Activated CD4-positive, CD25-positive, alpha-beta regulatory T cell treated with anti-CD3 and anti-CD28 coated beads, Interleukin-2, amount 50 U/mL, for 72 hours (primary cell): ENCODE data around the gene TFCP2L1.

Experiments used
- DNase-seq: peaks from one replicate; pipeline ENCODE4 v3.0.0; 2021

Gene TFCP2L1

DNA sequence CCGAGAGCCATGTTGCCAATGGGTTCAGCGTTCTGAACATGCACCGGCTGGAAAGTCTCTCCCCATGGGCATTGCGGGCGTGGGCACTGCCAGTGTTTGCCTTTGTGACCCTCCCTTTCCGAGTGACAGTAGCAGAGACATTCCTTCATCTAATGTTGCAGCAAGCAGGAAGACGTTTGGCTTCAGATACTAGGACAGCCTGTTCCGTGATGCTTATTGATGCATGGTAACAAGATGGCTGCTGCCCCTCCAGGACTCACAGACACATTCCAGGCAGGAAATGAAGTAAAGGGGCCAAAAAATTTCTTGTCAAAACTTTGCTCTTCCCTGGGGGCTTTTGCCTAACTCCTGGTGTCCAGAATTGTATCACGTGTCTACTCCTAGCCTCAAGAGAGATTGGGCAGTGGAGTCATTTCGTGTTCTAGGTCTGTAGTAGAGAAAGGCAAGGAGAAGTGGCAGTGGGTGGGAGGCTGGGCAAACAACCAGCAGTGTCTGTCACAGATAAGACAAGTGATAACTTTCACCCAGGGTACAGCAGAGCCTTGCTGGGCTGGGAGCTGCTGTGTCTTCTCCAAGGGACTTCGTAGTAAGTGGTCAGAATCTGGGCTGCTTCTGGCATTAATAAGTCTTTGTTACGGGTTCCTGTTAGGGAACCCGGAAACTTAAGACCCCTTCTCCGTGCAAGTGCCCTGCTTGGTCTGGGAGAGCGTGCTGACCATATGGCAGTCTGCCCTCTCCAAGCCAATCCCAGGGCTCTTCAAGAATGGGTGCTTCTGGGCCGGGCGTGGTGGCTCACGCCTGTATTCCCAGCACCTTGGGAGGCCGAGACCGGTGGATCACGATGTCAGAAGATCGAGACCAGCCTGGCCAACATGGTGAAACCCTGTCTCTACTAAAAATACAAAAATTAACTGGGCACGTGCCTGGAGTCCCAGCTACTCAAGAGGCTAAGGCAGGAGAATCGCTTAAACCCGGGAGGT is 93.5 kb downstream of the TFCP2L1 start:
- no peak for DNase-seq

DNA sequence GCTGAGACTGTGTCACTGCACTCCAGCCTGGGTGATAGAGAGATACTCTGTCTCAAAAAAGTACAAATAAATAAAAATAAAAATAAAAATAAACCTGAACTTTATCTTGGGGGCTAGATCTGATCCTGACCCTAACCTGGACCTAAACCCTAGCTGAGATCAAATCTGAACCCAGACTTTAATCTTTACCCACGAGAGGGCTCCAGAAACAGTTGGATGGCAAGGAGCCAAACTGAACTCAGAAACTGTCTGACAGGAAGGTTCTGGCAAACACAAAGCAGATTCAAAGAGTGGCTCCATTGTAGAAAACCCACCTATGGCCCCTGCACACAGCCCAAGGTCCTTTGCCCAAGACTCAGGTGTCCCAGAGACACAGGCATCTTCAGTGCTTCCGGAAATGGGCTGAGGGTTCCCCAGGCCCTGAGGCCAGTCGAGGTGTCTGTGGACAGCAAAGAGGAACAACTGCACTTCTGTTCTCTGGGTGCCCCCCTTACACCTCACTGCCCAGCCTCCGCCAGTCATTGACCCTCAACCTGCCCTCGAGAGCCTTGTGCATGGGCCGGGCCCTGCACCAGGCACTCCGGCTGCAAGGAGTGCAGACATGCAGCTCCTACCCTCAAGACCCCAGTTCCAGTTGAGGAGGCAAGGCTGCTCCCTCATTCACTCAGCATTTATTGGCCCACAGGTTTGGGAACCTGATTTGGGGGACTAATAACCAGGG is 95.2 kb downstream of the TFCP2L1 start:
- DNase-seq = no peak

DNA sequence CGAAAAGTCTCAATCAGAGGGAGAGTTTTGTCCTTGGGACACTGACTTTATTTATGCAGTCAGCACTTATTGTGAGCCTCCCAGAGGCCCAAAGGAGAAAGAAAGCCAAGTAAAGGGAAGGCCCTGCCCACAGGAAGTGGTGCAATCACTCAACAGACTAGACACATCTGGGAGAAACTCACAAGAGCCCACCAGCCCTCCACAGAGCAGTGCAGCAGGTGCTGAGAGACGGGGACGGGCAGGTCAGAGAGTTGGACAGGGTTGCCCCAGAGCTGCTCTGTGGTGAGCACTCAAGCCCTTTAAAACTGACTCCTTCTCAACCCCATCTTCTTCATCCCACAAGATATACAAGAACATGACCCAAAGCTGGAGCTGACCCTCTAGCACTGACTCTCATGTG is 96.0 kb downstream of the TFCP2L1 start:
- no peak for DNase-seq

GRCh38 chr2:121187982-121188411 is 97.0 kb downstream of the TFCP2L1 start:
- no peak for DNase-seq

DNA sequence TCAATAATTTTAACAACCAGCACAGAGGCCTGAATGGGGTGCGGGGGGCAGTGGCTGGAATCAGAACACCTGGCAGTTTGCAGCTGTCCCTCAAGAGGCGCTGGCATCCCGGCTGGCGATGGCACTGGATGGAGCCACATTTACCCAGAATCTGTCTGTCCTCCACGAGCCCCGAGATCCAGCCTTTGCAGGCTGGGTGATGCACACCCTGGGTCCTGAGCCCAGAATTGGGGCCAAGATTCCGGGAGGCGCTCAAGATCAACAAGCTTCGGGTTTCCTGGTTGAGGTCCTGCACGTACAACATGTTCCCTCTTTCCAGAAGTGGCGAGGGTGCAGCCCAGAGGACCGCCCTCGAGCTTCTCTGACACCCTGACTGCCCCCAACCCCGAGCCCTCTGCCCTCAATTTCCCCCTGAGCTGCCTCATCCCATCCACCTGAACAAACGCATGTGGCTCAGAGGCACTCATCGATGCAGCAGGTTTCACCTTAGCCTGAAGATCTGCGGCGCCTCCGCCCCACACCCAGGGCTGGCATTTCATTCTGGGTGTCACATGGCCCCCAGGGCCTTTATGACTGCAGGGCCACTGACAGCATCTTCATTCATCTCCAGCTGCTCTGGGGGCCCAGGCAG is 97.5 kb downstream of the TFCP2L1 start:
- DNase-seq = no peak

- no peak for DNase-seq
These were observed 98.7 kb downstream of the TFCP2L1 start for GRCh38 chr2:121186261-121186660.

- no peak for DNase-seq
These were observed 99.4 kb downstream of the TFCP2L1 start for GRCh38 chr2:121185571-121186074.

GRCh38 chr2:121185111-121185510 is 99.9 kb downstream of the TFCP2L1 start:
- no peak for DNase-seq

- no peak for DNase-seq
These were observed 100.6 kb downstream of the TFCP2L1 start for GRCh38 chr2:121184248-121184862.

GRCh38 chr2:121182520-121182919 is 102.5 kb downstream of the TFCP2L1 start:
- DNase-seq = no peak

DNA sequence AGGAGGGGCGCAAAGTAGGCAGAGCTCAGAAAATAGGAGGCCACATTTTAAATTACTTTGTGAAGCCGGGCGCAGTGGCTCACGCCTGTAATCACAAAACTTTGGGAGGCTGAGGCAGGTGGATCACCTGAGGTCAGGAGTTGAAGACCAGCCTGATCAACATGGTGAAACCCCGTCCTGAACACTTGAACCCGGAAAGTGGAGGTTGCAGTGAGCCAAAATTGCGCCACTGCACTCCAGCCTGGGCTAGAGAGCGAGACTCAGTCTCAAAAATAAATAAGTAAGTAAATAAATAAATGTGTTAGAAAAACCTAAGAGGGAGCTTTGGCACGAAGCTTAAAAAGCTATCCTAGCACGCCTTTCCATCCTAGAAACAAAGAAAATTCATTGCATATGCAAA is 105.5 kb downstream of the TFCP2L1 start:
- DNase-seq = no peak

GRCh38 chr2:121178730-121179129 is 106.3 kb downstream of the TFCP2L1 start:
- no peak for DNase-seq

DNA sequence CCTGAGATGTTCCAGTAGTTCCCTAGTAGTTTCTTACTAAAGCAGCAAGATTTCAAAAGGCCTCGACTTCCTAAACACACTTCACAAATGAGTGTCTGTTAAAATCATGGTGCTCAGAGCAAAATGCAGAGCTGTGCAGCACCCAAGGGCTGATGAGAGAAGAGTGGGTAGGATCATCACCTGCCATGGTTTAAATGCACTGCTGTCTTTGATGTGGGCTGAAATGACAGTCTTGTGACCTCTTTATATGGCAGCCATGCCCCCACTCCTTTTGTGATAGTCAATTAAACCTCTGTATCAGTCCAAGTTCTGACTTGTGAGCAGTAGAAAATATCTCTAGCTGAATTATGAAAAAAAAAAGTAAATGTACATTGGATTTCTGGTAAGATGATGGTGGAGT is 107.1 kb downstream of the TFCP2L1 start:
- DNase-seq = no peak

- DNase-seq = no peak
These were observed 109.7 kb downstream of the TFCP2L1 start for GRCh38 chr2:121175326-121175725.

- DNase-seq = no peak
These were observed 111.2 kb downstream of the TFCP2L1 start for GRCh38 chr2:121173806-121174205.

- DNase-seq = no peak
These were observed 111.9 kb downstream of the TFCP2L1 start for GRCh38 chr2:121173112-121173511.

GRCh38 chr2:121172456-121172855 is 112.5 kb downstream of the TFCP2L1 start:
- DNase-seq = no peak

- no peak for DNase-seq
These were observed 113.3 kb downstream of the TFCP2L1 start for GRCh38 chr2:121171625-121172119.

- DNase-seq = no peak
These were observed 114.4 kb downstream of the TFCP2L1 start for GRCh38 chr2:121170577-121170976.

DNA sequence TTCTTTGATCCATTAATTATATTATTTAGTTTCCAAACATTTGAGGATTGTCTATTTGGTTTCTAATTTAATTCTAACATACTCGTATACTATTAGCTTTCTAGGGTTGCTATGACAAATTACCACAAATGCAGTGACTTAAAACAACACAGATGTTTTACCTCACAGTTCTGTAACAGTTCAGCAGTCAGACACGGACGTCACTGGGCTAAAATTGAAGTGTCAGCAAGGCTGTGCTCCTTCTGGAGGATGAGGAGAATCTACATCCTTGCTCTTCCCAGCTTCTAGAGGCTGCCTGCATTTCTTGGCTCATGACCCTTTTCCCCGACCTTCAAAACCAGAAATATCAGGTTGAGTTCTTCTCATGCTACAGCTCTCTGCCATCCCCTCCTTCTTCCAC is 117.6 kb downstream of the TFCP2L1 start:
- no peak for DNase-seq
